Activated CD8-positive, alpha-beta T cell treated with anti-CD3 and anti-CD28 coated beads, Interleukin-2, amount 10 ng/mL, durations not matched to agents 7 days and 5 days (primary cell): ENCODE data around the gene SDHAF1. TPM values are rescaled to one million over a fixed set of nuclear protein-coding genes. Genes with fewer than 3 reads are reported as not detected.
"Not testable (repeated sequence)": the region's sequence is repeated elsewhere in the genome, so short reads cannot be mapped to it uniquely, and the experiment has no call there.

Experiments used
- ATAC-seq: fragments of 150-1000 bp; cut with Tn5 transposase; one replicate; pipeline ENCODE4 v1.10.0; 2021; ENCODE audit warnings: moderate library complexity
- CTCF ChIA-PET: fragments of 350-600 bp; sonication (Branson Sonifier 250); formaldehyde crosslinking; loops from one replicate; lab custom pipeline; 2021; ENCODE audit warnings: antibody characterized with exemption; lab: Charles Lee
- POLR2A ChIA-PET: fragments of 350-600 bp; sonication (Branson Sonifier 250); formaldehyde crosslinking; loops from one replicate; lab custom pipeline; 2021; ENCODE audit warnings: antibody characterized with exemption; lab: Charles Lee
- DNase-seq: peaks from one replicate; pipeline ENCODE4 v3.0.0-alpha.2; 2020
- H3K27ac Mint-ChIP-seq: one replicate; pipeline ENCODE4 v1.8.0; 2021; ENCODE audit warnings: mild to moderate bottlenecking, mixed read lengths
- H3K27me3 Mint-ChIP-seq: one replicate; pipeline ENCODE4 v1.8.0; 2021; ENCODE audit warnings: low read depth, mixed read lengths
- H3K36me3 Mint-ChIP-seq: one replicate; pipeline ENCODE4 v1.8.0; 2021; ENCODE audit warnings: low read depth, mixed read lengths
- H3K4me1 Mint-ChIP-seq: one replicate; pipeline ENCODE4 v1.8.0; 2021; ENCODE audit warnings: low read depth, mixed read lengths
- H3K4me3 Mint-ChIP-seq: one replicate; pipeline ENCODE4 v1.8.0; 2021; ENCODE audit warnings: mild to moderate bottlenecking, mixed read lengths
- H3K9me3 Mint-ChIP-seq: one replicate; pipeline ENCODE4 v1.8.0; 2022; ENCODE audit warnings: mixed read lengths; ENCODE audit not compliant: insufficient read depth
- total RNA-seq, 2 experiments: library from RNA; stranded (reverse); gene quantifications; one replicate each; pipeline ENCODE4 v1.2.3, GENCODE V29; 2021

The SDHAF1 gene
- 10 to 100 TPM; 20.1 to 21.4 TPM for total RNA-seq

- Mint-ChIP-seq H3K27ac (peak within 1 kb of the TSS; percentile 89), H3K9me3 (no peaks in the 10 kb centered on the region), H3K4me3 (peak within 1 kb of the TSS; percentile 92), H3K36me3 (peaks cover 16% of the 10 kb centered on the region), H3K27me3 (no peaks in the 10 kb centered on the region), H3K4me1 (peaks cover 26% of the 10 kb centered on the region)
- DNase-seq (peak; percentile 96), ATAC-seq (peak; percentile 88)
- ChIA-PET POLR2A (interaction anchor here (0.9 to 2.6 kb wide), 4 partner anchors 19 to 64 kb away, joined by 4 to 9 read pairs (median 5); partner anchors contain the start of genes ALKBH6, THAP8 and WDR62), CTCF (interaction anchor here (0.7 to 1.8 kb wide), 4 partner anchors 19 to 125 kb away, joined by 3 to 5 read pairs (median 4); partner anchors contain the start of genes ALKBH6 and THAP8)
Measured at GRCh38 chr19:35995048-35995993, at the start of gene SDHAF1. Gene SDHAF1, plus strand, starts transcription at chr19:35995188. Its CDS starts 87 bp downstream, at chr19:35995275.

- Mint-ChIP-seq H3K27me3 (no peaks in the 10 kb centered on the region), H3K4me1 (peaks cover 8% of the 10 kb centered on the region), H3K36me3 (peaks cover 4% of the 10 kb centered on the region), H3K9me3 (no peaks in the 10 kb centered on the region), H3K27ac (no peak overlapping the region), H3K4me3 (no peak overlapping the region)
- ATAC-seq = no peak
- POLR2A ChIA-PET = interaction anchor here (0.8 kb wide), 1 partner anchor 107 kb away, joined by 3 read pairs; no protein-coding TSS in a partner anchor
- DNase-seq = no peak
- CTCF ChIA-PET = interaction anchor here (0.8 to 2.8 kb wide), 3 partner anchors 12 to 15 kb away, joined by 3 to 8 read pairs (median 7); no protein-coding TSS in a partner anchor
Measured at GRCh38 chr19:35946203-35946602, 48.8 kb upstream of the SDHAF1 start.

DNA sequence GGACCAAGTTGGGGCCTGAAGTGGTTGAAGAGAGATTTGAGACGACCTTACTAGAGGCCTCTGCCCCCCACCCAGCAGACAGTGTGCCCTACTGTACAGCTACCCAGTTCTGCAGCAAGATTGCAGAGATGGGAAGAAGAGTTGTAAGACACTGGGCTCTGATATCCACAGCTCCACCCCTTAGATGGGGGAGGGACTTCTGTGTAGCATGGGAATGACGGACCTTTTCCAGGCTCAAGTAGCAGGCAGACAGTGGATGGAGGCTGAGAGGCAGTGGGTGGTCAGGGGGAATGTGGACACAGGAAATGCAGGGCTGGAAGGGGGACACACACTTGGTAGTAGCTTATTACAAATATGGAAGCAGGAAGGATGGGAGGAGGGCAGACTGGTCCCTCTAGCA, 45.9 kb upstream of the SDHAF1 start:
- Mint-ChIP-seq H3K27me3 (no peaks in the 10 kb centered on the region), H3K27ac (no peak overlapping the region), H3K4me1 (peaks cover 31% of the 10 kb centered on the region), H3K9me3 (no peaks in the 10 kb centered on the region), H3K4me3 (no peak overlapping the region), H3K36me3 (peaks cover under 1% of the 10 kb centered on the region)
- no peak for DNase-seq
- ChIA-PET CTCF (interaction anchor here (0.6 to 1.5 kb wide), 5 partner anchors 21 to 533 kb away, joined by 3 to 4 read pairs (median 3); no protein-coding TSS in a partner anchor), POLR2A (interaction anchor here (0.6 to 1.5 kb wide), 3 partner anchors 15 to 105 kb away, joined by 3 to 4 read pairs (median 3); partner anchors contain the start of gene THAP8)
- no peak for ATAC-seq

GRCh38 chr19:35955881-35956634, 38.9 kb upstream of the SDHAF1 start:
- H3K36me3 Mint-ChIP-seq = peaks cover 4% of the 10 kb centered on the region
- peaks cover 5% of the 10 kb centered on the region for H3K9me3 Mint-ChIP-seq
- ChIA-PET POLR2A (interaction anchor here (0.6 kb wide), 1 partner anchor 343 kb away, joined by 3 read pairs; the partner anchor contains the start of gene HAUS5), CTCF (no interaction called here)
- no peak for DNase-seq
- no peak overlapping the region for H3K4me3 Mint-ChIP-seq
- ATAC-seq = no peak
- H3K27me3 Mint-ChIP-seq = peaks cover 23% of the 10 kb centered on the region
- H3K27ac Mint-ChIP-seq = no peak overlapping the region
- H3K4me1 Mint-ChIP-seq = peaks cover 48% of the 10 kb centered on the region

DNA sequence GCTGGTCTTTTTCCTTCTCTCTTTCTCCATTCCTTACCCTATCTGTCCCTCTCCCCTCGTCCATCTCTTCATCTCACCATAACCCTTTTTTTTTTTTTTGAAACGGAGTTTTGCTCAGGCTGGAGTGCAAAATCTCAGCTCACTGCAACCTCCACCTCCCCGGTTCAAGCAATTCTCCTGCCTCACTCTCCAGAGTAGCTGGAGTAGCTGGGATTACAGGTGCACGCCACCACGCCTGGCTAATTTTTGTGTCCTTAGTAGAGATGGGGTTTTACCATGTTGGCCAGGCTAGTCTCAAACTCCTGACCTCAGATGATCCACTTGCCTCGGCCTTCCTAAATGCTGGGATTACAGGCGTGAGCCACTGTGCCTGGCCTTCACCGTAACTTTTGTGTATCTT, 37.6 kb upstream of the SDHAF1 start:
- H3K27me3 Mint-ChIP-seq = peaks cover 23% of the 10 kb centered on the region
- H3K4me3 Mint-ChIP-seq, ATAC-seq, H3K36me3 Mint-ChIP-seq, DNase-seq, H3K9me3 Mint-ChIP-seq, POLR2A ChIA-PET: not testable (repeated sequence)
- CTCF ChIA-PET = interaction anchor here (0.9 to 2.2 kb wide), 2 partner anchors 11 to 31 kb away, joined by 3 to 8 read pairs; no protein-coding TSS in a partner anchor
- peaks cover 41% of the 10 kb centered on the region for H3K4me1 Mint-ChIP-seq
- peak overlapping the region; percentile 27 for H3K27ac Mint-ChIP-seq

DNA sequence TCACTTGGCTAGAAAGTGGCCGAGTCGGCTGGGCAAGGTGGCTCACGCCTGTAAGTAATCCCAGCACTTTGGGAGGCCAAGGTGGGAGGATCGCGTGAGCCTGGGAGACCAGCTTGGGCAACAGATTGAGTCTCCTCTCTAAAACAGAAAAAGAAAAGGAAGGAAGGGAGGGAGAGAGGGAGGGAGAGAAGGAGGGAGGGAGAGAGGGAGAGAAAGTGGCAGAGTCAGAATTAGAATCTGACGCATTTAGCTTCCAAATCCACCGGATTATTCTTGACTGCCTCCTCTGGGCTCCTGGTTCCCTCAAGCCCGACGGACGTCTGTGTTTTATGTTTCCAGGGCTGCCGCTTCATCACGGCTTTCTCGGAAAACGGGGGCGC, 36.3 kb upstream of the SDHAF1 start:
- Mint-ChIP-seq H3K4me1 (peaks cover 29% of the 10 kb centered on the region), H3K27ac (peak overlapping the region; percentile 52), H3K27me3 (peaks cover 25% of the 10 kb centered on the region), H3K36me3 (peaks cover 4% of the 10 kb centered on the region), H3K4me3 (peak overlapping the region; percentile 48), H3K9me3 (peaks cover 5% of the 10 kb centered on the region)
- CTCF ChIA-PET = interaction anchor here (0.8 to 2.2 kb wide), 11 partner anchors 8 to 169 kb away, joined by 3 to 8 read pairs (median 4); no protein-coding TSS in a partner anchor
- POLR2A ChIA-PET = interaction anchor here (0.7 kb wide), 2 partner anchors 10 to 12 kb away, joined by 3 read pairs; no protein-coding TSS in a partner anchor
- no peak for ATAC-seq
- DNase-seq = no peak

GRCh38 chr19:35959040-35959967, 35.7 kb upstream of the SDHAF1 start:
- Mint-ChIP-seq H3K27ac (no peak overlapping the region), H3K4me3 (peak overlapping the region; percentile 25), H3K4me1 (peaks cover 23% of the 10 kb centered on the region), H3K36me3 (peaks cover 4% of the 10 kb centered on the region), H3K27me3 (peaks cover 26% of the 10 kb centered on the region), H3K9me3 (peaks cover 5% of the 10 kb centered on the region)
- DNase-seq (peak; percentile 72), ATAC-seq (peak; percentile 94)
- POLR2A ChIA-PET = interaction anchor here (0.7 kb wide), 1 partner anchor 12 kb away, joined by 3 read pairs; no protein-coding TSS in a partner anchor
- CTCF ChIA-PET = interaction anchor here (1.1 to 2.2 kb wide), 10 partner anchors 8 to 169 kb away, joined by 3 to 8 read pairs (median 4); no protein-coding TSS in a partner anchor

GRCh38 chr19:35959968-35960320, 35.0 kb upstream of the SDHAF1 start:
- no peak for DNase-seq
- Mint-ChIP-seq H3K9me3 (peaks cover 5% of the 10 kb centered on the region), H3K4me3 (no peak overlapping the region), H3K27me3 (peaks cover 26% of the 10 kb centered on the region), H3K27ac (no peak overlapping the region), H3K36me3 (peaks cover 4% of the 10 kb centered on the region), H3K4me1 (peaks cover 21% of the 10 kb centered on the region)
- ChIA-PET POLR2A (no interaction called here), CTCF (interaction anchor here (1.5 kb wide), 1 partner anchor 80 kb away, joined by 4 read pairs; no protein-coding TSS in a partner anchor)
- no peak for ATAC-seq

DNA sequence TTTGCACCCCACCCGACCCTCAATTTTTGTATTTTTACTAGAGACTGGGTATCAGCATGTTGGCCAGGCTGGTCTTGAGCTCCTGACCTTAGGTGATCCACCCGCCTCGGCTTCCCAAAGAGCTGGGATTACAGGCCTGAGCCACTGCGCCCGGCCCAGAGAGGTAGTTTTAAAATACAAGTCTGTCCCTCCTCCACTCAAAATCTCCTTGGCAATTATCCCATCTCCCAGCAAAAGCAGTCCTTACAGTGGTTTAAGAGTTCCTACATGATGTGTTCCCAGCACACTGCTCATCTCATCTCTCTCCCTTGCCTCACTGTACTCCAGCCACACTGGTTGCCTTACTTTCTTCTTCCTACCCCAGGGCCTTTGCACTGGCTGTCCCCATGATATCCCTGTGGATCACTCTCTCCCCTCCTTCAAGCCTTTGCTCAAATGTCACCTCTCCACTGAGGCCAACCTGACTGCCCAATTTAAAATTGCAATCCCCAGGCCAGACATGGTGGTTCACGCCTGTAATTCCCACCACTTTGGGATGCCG, 34.5 kb upstream of the SDHAF1 start:
- ChIA-PET CTCF (interaction anchor here (1.5 kb wide), 1 partner anchor 81 kb away, joined by 4 read pairs; no protein-coding TSS in a partner anchor), POLR2A (no interaction called here)
- H3K36me3 Mint-ChIP-seq = peaks cover 4% of the 10 kb centered on the region

GRCh38 chr19:35963514-35963913, 31.5 kb upstream of the SDHAF1 start:
- POLR2A ChIA-PET = interaction anchor here (0.9 kb wide), 1 partner anchor 32 kb away, joined by 4 read pairs; no protein-coding TSS in a partner anchor
- Mint-ChIP-seq H3K4me3 (no peak overlapping the region), H3K9me3 (no peaks in the 10 kb centered on the region), H3K27me3 (peaks cover 18% of the 10 kb centered on the region), H3K27ac (no peak overlapping the region), H3K4me1 (peaks cover 17% of the 10 kb centered on the region), H3K36me3 (no peaks in the 10 kb centered on the region)
- peak; percentile 53 for ATAC-seq
- CTCF ChIA-PET = interaction anchor here (0.9 kb wide), 1 partner anchor 10 kb away, joined by 3 read pairs; no protein-coding TSS in a partner anchor
- DNase-seq = peak; percentile 74

More for the DNA sequence above, 34.5 kb upstream of the SDHAF1 start:
- H3K9me3 Mint-ChIP-seq = peaks cover 5% of the 10 kb centered on the region
- H3K4me1 Mint-ChIP-seq = peaks cover 18% of the 10 kb centered on the region
- ATAC-seq = no peak
- no peak overlapping the region for H3K4me3 Mint-ChIP-seq
- no peak for DNase-seq
- peaks cover 26% of the 10 kb centered on the region for H3K27me3 Mint-ChIP-seq
- H3K27ac Mint-ChIP-seq = no peak overlapping the region
